Tibial nerve (tissue), 4 donors: ENCODE measurements around the gene RAX2. TPM values are rescaled to one million over a fixed set of nuclear protein-coding genes. Genes with fewer than 3 reads are reported as not detected.

Experiments used
- DNase-seq, 2 donors: peaks; one replicate each; pipeline ENCODE4 v3.0.0-alpha.2; 2019; ENCODE audit warnings: low spot score in 2 of 2
- H3K27ac ChIP-seq, 4 donors: fragments of 200-600 bp; sonication (generic) in 3 of 4; one replicate each; pipeline ENCODE4 v1.5.1; 2017 to 2019; ENCODE audit warnings: mild to moderate bottlenecking in 1 of 4
- H3K27me3 ChIP-seq, 2 donors: fragments of 200-600 bp; sonication (generic) in 1 of 2; one replicate each; pipeline versions ENCODE4 v1.5.1 to v1.6.0; 2017 to 2019
- H3K36me3 ChIP-seq, 3 donors: fragments of 200-600 bp; sonication (generic); one replicate each; pipeline ENCODE4 v1.5.1; 2018 to 2019
- H3K4me1 ChIP-seq, 4 donors: fragments of 200-600 bp; sonication (generic) in 3 of 4; one replicate each; pipeline ENCODE4 v1.5.1; 2017 to 2019
- H3K4me3 ChIP-seq, 4 donors: fragments of 200-600 bp; sonication (generic) in 3 of 4; one replicate each; pipeline ENCODE4 v1.5.1; 2017 to 2019; ENCODE audit warnings: mild to moderate bottlenecking in 1 of 4, moderate library complexity in 1 of 4
- H3K9me3 ChIP-seq, 4 donors: fragments of 200-600 bp; sonication (generic) in 3 of 4; one replicate each; pipeline ENCODE4 v1.5.1; 2017 to 2019
- EP300 ChIP-seq, 2 donors: sonication (generic); formaldehyde crosslinking; IDR thresholded peaks; one replicate each; pipeline ENCODE4 v1.6.1; 2017; ENCODE audit warnings: antibody characterized with exemption in 2 of 2, mild to moderate bottlenecking in 1 of 2
- POLR2A ChIP-seq, 2 donors: fragments of 450-650 bp; IDR thresholded peaks; one replicate each; pipeline ENCODE4 v1.6.1; 2017; ENCODE audit warnings: antibody characterized with exemption in 2 of 2, mild to moderate bottlenecking in 2 of 2, moderate library complexity in 2 of 2
- WGBS, 2 donors: methylation state at CpG; one replicate each; pipeline ENCODE4 v1.1.5; 2018; 5-methylcytosine and 5-hydroxymethylcytosine counted together
- total RNA-seq, 4 donors: library from RNA; depleted of rRNA; stranded (reverse); fragments of >200 nt; gene quantifications; one replicate each; pipeline ENCODE4 v1.1.0, GENCODE V29; 2016
- TF ChIP-seq, protein P1 (sequence below), 5 experiments: fragments of 200-600 bp in 3 of 5; fragments of 450-650 bp in 2 of 5; sonication (generic) in 3 of 5; IDR thresholded peaks; one replicate each; pipeline ENCODE4 v1.5.1; 2016 to 2019; ENCODE audit warnings: antibody characterized with exemption in 5 of 5, mild to moderate bottlenecking in 3 of 5, moderate library complexity in 2 of 5

Gene RAX2
- total RNA-seq, 4 donors from 2014 or later = not detected

DNA sequence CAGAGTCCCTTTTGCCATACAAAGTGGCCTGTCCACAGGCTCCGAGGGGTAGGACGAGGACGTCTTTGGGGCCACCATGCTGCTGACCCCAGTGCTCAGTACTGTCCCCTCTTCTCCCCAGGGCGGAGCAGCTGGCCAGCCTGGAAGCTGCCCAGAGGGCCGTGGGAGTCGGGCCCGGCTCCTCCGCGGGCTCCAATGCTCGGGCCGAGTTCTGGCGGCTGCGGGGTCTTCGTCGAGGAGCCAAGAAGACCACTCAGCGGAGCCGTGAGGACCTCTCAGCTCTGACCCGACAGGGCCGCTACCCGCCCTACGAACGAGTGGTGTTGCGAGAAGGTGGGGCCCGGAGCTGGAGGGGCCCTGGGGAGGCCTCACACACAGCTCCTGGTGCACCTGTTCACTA lies 31.6 kb downstream of the RAX2 start:
- no peaks in the 10 kb centered on the region for H3K4me1 ChIP-seq
- TF ChIP-seq POLR2A (IDR thresholded peaks at IDR 0.05) = no peak
- no peak for TF ChIP-seq EP300 (IDR thresholded peaks at IDR 0.05)
- peaks cover 0 to 2% of the 10 kb centered on the region in 2 donors for H3K27me3 ChIP-seq
- no peak overlapping the region for H3K4me3 ChIP-seq
- WGBS, 2 donors = 87 to 89% methylated on average over 17 to 24 of the region's 24 CpGs
- no peak overlapping the region for H3K27ac ChIP-seq
- DNase-seq = no peak
- H3K9me3 ChIP-seq = peaks cover 0 to 4% (median 0%) of the 10 kb centered on the region in 4 donors
- H3K36me3 ChIP-seq = no peaks in the 10 kb centered on the region

DNA sequence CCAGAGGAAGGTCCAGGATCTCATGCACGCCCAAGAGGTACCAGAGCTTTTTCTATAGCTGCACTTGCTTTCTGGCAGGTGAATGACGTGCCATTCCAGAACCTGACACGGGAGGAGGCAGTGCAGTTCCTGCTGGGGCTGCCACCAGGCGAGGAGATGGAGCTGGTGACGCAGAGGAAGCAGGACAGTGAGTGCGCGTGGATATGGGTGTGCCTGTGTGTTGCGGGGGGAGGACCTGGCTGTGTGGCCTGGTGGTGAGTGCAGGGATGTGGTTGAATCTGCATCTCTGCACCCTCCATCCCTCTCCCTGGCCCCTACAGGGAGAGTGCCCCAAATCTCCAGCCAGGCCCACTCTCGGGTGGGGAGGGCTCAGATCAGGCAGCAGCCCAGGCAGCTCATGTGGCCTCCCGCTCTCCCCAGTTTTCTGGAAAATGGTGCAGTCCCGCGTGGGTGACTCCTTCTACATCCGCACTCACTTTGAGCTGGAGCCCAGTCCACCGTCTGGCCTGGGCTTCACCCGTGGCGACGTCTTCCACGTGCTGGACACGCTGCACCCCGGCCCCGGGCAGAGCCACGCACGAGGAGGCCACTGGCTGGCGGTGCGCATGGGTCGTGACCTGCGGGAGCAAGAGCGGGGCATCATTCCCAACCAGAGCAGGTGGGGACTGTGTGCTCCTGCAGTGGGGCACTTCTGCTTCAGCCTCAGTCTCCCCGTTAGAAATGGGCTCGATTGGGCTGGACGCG lies 33.4 kb downstream of the RAX2 start:
- 82 to 85% methylated on average over 28 to 31 of the region's 32 CpGs for WGBS, 2 donors

DNA sequence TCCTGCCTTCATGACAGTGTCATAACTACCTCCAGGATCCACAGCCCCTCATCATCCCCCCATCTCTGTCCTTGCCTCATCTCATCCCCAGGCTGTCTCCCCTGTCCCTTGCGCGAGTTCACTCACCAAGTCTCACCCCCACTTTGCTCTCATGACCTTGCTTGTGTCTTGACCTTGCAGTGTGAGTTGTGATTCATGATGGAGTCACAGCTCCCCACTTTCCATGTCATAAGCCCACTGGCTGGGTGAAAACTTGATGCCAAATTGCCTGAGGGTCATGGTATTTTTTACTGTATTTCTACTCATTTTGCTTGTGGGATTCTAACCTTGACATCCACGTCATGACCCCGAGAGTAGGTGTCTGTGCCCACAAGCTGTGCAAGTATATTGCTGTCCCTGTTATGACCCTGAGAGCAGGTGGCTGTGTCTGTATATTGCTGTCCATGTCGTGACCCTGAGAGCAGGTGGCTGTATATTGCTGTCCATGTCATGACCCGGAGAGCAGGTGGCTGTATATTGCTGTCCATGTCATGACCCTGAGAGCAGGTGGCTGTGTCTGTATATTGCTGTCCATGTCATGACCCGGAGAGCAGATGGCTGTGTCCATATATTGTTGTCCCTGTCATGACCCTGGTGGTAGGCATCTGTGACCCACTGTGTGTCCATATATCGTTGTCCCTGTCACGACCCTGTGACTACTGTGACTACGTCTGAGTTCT lies 34.4 kb downstream of the RAX2 start:
- H3K27ac ChIP-seq = no peak overlapping the region
- no peak for DNase-seq
- 79 to 83% methylated on average over 10 of the region's 10 CpGs for WGBS, 2 donors
- TF ChIP-seq, protein P1, sequence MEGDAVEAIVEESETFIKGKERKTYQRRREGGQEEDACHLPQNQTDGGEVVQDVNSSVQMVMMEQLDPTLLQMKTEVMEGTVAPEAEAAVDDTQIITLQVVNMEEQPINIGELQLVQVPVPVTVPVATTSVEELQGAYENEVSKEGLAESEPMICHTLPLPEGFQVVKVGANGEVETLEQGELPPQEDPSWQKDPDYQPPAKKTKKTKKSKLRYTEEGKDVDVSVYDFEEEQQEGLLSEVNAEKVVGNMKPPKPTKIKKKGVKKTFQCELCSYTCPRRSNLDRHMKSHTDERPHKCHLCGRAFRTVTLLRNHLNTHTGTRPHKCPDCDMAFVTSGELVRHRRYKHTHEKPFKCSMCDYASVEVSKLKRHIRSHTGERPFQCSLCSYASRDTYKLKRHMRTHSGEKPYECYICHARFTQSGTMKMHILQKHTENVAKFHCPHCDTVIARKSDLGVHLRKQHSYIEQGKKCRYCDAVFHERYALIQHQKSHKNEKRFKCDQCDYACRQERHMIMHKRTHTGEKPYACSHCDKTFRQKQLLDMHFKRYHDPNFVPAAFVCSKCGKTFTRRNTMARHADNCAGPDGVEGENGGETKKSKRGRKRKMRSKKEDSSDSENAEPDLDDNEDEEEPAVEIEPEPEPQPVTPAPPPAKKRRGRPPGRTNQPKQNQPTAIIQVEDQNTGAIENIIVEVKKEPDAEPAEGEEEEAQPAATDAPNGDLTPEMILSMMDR (IDR thresholded peaks at IDR 0.05) = no peak
- TF ChIP-seq POLR2A (IDR thresholded peaks at IDR 0.05) (no peak), EP300 (IDR thresholded peaks at IDR 0.05) (no peak)
- H3K27me3 ChIP-seq = no peaks in the 10 kb centered on the region
- no peak overlapping the region for H3K4me3 ChIP-seq
- H3K4me1 ChIP-seq = no peaks in the 10 kb centered on the region
- H3K9me3 ChIP-seq = no peaks in the 10 kb centered on the region
- H3K36me3 ChIP-seq = no peaks in the 10 kb centered on the region

More for the DNA sequence above, 33.4 kb downstream of the RAX2 start:
- no peak overlapping the region for H3K4me3 ChIP-seq
- no peaks in the 10 kb centered on the region for H3K4me1 ChIP-seq
- H3K27ac ChIP-seq = no peak overlapping the region
- TF ChIP-seq POLR2A (IDR thresholded peaks at IDR 0.05) (no peak), EP300 (IDR thresholded peaks at IDR 0.05) (no peak)
- TF ChIP-seq, protein P1 (IDR thresholded peaks at IDR 0.05) = no peak
- no peaks in the 10 kb centered on the region for H3K36me3 ChIP-seq
- no peaks in the 10 kb centered on the region for H3K27me3 ChIP-seq
- peaks cover 0 to 4% (median 0%) of the 10 kb centered on the region in 4 donors for H3K9me3 ChIP-seq
- no peak for DNase-seq

DNA sequence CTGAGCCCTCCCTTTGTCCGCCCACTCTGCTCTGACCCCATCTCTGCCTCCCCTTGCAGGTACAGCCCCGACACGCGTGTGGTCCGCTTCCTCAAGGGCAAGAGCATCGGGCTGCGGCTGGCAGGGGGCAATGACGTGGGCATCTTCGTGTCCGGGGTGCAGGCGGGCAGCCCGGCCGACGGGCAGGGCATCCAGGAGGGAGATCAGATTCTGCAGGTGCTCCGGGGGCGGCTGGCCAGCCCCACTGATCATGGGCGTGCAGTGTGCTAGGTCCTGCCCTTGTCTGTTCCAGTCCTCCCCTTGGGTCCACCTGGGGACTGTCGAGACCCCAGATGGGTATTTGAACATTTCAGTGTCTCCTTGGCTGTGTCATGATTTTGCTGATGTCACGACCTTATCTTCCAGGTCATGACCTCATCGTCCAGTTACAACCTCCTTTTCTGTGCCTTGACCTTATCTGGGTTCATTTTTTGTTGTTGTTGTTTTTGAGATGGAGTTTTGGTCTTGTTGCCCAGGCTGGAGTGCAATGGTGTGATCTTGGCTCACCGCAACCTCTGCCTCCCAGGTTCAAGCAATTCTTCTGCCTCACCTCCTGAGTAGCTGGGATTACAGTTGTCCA lies 35.8 kb downstream of the RAX2 start:
- Histone ChIP-seq H3K4me3 (no peak overlapping the region), H3K27me3 (no peaks in the 10 kb centered on the region), H3K36me3 (no peaks in the 10 kb centered on the region), H3K27ac (no peak overlapping the region), H3K9me3 (peaks cover 0 to 7% (median 0%) of the 10 kb centered on the region in 4 donors), H3K4me1 (no peaks in the 10 kb centered on the region)
- 69 to 76% methylated on average over 14 to 20 of the region's 21 CpGs for WGBS, 2 donors
- no peak for DNase-seq
- no peak for TF ChIP-seq POLR2A (IDR thresholded peaks at IDR 0.05)
- TF ChIP-seq, protein P1 (IDR thresholded peaks at IDR 0.05) = no peak
- no peak for TF ChIP-seq EP300 (IDR thresholded peaks at IDR 0.05)

DNA sequence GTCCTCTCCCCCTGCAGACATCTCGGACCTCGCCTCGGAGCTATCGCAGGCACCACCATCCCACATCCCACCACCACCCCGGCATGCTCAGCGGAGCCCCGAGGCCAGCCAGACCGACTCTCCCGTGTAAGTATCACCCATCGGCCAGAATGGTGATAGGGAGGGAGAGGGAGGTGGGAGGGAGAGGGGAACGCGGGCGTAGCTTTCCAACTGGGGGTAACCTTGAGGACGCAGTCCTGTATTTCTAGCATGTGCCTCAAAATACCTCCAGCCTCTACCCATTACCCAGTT lies 37.8 kb downstream of the RAX2 start:
- Histone ChIP-seq H3K27ac (no peak overlapping the region), H3K4me1 (no peaks in the 10 kb centered on the region), H3K4me3 (no peak overlapping the region), H3K9me3 (peaks cover 0 to 25% (median 0%) of the 10 kb centered on the region in 4 donors), H3K36me3 (no peaks in the 10 kb centered on the region), H3K27me3 (no peaks in the 10 kb centered on the region)
- DNase-seq = no peak
- TF ChIP-seq EP300 (IDR thresholded peaks at IDR 0.05) (no peak), POLR2A (IDR thresholded peaks at IDR 0.05) (no peak)
- TF ChIP-seq, protein P1 (IDR thresholded peaks at IDR 0.05) = no peak
- WGBS, 2 donors = 89 to 96% methylated on average over 12 to 14 of the region's 14 CpGs
